Effector CD8-positive, alpha-beta T cell (primary cell): Measurements from ENCODE around the gene MAP1LC3C.
A peak's percentile ranks its signal among the peaks of the same experiment; 100 is the strongest.

Experiments used
- DNase-seq: peaks from one replicate; lab custom pipeline; 2025; lab: John Stamatoyannopoulos, UW
- total RNA-seq, 4 experiments: gene quantifications; one replicate each; lab custom pipeline; 2026; lab: John Stamatoyannopoulos, UW

The MAP1LC3C gene
- total RNA-seq, result 0 reads per million in 4 experiments

DNA sequence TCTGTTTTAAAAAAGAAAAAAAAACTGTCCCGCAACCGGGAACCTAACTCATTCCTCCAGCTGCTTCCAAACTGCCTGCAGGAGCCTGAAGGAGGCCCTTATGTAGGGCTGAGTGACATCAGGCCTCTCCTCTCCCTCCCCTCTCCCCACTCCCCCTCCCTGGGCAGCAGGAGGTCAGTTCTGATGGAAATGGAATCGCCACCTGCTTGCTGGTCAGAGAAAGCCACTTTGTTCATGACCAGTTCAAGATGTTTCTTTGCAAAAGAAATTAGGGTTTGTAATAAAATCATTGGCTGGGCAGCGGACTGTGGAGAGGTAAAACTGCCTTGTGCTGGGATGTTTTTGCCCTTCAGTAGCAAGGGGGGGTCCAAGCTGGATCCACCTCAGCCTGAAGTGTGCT, at the start of gene MAP1LC3C:
Gene MAP1LC3C (minus strand): TSS at position 73 of the 400 bp plus-strand sequence. CDS start 90 bp downstream, outside the sequence.
- DNase-seq, result no peak

DNA sequence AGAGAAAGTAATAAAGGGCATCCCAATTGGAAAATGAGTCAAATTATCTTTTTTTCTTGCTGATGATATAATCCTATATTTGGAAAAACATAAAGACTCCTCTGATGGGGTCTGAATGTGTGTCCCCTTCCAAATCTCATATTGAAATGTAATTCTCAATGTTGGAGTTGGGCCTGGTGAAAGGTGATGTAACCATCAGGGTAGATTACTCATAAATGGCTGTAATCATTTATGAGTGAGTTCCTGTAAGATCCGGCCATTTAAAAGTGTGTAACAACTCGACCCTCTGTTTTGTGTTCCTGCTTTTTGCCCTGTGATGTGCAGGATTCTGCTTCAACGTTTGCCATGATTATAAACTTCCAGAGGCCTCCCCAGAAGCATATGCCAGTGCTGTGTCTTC, 44.3 kb upstream of the MAP1LC3C start:
- DNase-seq, result no peak

DNA sequence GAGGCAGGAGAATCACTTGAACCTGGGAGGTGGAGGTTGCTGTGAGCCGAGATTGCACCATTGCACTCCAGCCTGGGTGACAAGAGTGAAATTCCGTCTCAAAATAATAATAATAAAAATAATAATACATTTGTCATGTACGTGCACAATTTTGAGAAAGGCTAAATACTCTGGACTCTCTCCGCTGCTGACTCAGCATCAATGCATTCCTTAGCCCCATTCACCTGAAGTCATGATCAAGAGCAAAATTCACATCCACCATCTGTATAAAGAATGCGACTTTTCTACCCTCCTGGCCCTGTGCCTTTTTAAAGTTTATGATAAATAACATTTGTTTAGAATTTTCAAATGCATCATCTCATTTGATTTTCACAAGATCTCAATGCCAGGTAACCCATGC, 35.5 kb upstream of the MAP1LC3C start:
- no peak for DNase-seq

DNA sequence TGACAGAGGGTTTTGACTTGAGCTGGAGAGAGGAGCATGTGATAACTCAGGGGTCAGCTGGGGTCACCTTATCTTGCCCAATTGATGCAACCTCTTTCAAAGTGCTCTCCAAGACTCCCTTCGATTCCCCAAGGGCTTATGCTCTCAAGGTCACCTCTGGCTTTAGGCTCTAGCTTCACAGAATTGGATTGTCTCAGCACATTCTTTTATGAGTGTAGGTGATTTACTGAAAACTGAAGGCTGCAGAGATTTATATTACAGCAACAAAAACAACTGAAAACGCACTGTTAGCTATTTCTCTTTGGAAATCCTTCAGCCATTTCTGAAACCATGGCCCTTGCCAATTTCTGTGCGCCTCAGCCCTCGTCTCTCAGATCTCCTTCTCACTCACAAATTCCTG, 34.5 kb upstream of the MAP1LC3C start:
- DNase-seq, result no peak

DNA sequence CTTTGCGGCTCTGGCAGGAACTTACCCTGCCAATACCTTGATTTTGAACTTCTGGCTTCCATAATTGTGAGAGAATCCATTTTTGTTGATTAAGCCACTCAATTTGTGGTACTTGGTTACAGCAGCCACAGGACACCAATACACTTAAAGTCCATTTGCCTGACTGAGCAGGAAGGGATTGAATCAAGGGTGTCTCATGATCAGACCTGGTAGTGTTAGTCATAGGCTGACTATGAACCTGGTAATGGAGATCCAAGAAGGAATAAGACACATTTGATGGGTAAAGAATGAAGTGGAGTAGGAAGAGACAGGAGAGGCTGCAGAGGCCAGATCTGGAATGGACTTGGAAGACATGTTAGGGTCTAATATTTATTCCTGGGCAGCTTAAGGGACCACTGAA, 31.2 kb upstream of the MAP1LC3C start:
- no peak for DNase-seq

DNA sequence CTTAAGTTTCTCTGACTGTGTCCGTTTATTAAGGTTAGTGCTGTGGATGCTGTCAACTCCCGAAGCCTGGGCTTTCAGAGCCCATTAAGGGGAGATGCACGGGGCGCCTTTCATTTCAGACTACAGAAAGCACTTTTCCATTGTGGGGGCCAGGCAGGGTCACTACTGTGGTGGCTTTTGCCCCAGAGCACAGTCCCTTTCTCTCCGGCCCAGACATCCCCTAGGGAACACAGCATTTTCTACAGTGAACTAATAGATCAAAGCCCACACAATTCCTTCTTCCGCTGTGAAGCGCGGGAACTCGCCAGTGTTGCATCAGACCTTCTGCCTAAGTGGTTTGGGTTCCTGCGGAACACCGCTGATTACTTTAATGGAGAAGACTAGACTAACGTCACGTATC, 26.8 kb upstream of the MAP1LC3C start:
- DNase-seq, result no peak

DNA sequence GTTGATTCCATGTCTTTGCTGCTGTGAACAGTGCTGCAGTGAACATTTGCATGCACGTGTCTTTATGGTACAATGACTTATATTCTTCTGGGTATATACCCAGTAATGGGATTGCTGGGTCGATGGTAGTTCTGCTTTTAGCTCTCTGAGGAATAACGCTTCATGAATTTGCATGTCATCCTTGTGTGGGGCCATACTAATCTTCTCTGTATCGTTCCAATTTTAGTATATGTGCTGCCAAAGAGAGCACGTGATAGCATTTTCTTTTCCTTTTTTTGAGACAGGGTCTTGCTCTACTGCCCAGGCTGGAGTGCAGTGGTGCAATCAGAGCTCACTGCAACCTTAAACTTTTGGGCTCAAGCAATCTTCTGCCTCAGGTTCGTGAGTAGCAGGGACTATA, 24.9 kb upstream of the MAP1LC3C start:
- DNase-seq, result no peak

DNA sequence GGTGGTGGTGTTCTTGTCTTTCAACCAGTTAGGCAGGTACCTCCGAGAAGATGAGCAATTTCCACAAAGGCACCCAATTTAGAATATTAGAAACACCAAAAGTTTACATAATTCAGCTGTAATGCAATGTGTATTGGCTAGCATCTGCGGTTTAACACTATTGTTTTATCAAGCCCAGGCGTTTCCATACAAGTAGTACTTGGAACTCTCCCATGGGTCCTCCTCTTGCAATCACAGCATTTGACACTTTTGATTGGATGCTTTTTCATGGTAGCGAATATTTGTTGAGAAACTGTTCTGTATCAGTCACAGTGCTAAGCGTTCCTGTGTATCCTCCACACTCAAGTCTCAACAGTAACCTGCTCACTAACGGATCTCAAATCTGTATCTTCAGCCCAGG, 20.1 kb upstream of the MAP1LC3C start:
- no peak for DNase-seq

DNA sequence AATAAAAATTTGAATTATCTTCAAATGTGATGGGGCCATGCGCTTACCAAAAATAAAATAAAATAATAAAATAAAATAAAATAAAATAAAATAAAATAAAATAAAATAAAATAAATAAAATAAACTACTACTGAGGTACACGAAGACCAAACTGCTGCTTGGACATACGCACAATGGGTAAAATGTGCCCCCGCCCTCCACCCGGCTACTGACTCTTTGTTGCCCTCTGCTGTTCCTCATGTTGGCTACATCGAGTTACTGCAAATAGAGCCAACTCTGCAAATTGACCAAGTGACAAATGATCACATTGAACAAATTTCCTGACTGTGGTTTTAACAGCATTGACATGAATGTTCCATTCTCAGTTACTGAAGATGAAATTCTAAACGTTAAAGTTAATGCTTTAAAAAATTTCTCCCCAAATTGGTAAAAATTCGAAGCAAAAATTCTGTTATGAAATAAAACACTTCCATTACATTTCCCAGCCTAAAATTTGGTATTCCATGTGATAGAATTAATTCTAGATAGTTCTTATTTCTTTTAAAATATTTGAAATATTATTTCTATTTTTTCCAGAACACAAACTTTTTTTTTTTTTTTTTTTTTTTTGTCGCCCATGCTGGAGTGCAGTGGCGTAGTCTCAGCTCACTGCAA, 18.8 kb upstream of the MAP1LC3C start:
- DNase-seq, result peak; percentile 4

DNA sequence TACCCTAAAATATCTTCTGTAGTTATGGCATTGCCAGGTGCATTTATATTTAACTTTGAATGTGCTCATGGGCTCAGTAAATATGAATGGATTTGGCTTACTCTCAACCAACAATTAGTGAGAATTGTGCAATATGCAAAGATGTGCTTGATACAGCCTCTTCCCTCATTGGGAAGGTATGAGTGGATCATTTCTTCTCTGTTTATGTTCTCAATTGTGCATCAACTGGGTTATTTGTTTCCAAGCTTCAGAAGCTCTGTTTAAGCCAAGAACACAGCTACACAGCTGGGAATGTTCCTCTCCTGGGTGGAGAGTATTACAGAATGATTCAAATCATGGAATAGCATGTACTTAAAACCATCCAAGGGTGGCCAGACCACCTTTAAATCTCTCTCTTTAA, 17.6 kb upstream of the MAP1LC3C start:
- DNase-seq, result no peak

DNA sequence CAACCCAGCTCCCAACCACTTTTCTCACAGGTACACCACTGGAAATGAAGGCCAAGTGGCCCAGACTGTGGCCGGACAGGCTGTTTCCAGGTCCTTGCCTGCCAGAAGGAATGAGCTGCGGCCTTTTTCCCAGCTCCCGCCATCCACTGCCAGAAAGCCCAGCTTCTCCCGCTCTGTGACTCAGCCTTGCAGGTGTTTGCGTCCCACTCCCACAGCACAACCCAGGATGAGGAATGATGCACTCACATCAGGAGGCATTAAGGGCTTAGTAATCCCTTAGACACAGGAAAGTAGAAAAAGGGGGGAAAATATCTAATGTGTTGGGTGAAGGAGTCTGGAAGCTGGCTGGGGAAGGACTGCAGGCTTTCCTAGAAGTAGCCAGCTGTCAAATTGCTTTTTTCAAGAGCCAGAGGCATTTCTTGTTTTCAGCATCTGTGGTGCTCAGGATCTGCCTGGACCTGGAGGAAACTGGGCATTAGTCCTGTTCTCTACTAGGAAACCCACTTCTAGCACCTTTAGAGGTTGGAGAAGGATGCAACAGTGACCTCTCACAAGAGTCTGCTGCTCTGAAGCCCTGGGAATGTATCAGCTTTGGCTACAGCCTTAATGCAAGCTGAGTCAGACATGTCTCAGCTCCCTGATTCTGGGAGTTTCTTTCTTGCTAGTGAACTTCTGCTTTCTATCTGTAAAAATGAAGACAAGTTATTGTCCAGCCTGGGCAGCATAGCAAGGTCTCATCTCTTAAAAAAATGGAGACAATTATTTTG, 13.2 kb upstream of the MAP1LC3C start:
- DNase-seq, result no peak

DNA sequence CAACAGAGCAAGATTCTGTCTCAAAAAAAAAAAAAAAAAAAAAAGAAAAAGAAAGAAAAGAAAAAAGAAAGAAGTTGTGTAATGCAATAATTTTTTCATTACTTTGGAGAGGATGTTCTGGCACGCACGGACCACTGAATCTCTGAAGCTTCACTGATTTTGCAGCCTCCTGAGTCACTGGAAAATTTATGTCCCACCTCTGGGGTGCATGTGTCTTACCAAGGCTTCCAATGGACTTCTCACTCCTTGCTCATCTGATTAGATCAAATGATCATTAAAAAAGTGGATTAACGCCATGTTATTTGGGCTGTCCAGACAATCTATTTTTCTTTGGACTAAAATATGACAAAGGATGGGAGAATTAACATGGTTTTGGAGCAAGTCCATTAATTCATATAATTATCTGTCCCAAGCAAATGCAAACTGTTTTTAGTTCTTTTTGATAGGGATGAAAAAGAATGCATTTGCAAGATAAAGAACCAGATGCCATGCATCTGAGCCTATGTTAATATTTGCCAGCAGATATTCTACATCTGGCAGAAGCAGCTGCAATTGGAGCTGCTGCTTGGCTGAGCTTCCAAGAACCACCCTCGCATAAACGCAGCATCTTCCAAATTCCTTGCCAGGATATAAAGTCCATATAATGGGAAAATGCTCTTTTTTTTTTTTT, 10.1 kb upstream of the MAP1LC3C start:
- DNase-seq, result no peak

DNA sequence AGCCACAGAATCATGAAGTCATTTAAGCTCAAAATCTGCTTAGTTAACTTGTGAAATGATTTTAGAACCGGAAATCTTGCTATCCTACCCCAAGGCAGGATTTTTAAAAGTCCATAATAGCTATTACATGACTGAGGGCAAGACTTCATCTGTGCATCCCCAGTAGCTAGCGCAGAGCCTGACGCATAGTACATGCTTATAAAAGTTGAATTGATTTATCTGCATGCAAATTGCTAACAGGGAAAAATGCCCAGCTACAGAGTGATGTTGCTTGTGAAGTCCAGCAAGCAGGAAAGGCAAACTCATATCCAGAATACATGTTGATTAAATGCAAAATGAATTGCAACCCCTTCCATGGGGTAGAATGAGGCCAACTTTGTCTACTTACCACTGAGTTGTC, 8.1 kb upstream of the MAP1LC3C start:
- no peak for DNase-seq

DNA sequence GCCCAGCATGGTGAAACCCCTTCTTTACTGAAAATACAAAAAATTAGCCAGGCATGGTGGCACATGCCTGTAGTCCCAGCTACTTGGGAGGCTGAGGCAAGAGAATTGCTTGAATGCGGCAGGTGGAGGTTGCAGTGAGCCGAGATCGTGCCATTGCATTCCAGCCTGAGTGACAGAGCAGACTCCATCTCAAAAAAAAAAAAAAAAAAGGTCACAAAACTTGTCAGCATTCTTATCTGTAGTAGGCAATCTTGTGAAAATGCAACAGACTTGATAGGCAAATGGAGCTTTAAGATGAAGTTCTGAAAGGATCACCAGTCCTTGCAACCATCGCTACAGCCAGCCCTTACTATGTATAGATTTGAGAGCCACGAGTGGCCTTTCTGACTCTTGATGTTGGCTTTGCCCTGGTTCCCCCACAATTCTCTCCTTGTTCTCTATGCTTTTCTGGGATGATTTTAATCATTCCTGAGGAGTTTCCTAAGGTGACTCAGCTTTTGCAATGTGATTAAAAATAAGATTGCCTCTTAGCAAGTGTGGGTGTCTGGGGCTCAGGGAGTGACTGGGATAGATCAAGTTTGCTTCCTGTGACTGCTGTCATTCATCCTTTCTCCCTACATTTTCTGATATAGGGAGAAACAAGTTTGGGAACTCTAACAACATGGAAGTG, 7.1 kb upstream of the MAP1LC3C start:
- no peak for DNase-seq

DNA sequence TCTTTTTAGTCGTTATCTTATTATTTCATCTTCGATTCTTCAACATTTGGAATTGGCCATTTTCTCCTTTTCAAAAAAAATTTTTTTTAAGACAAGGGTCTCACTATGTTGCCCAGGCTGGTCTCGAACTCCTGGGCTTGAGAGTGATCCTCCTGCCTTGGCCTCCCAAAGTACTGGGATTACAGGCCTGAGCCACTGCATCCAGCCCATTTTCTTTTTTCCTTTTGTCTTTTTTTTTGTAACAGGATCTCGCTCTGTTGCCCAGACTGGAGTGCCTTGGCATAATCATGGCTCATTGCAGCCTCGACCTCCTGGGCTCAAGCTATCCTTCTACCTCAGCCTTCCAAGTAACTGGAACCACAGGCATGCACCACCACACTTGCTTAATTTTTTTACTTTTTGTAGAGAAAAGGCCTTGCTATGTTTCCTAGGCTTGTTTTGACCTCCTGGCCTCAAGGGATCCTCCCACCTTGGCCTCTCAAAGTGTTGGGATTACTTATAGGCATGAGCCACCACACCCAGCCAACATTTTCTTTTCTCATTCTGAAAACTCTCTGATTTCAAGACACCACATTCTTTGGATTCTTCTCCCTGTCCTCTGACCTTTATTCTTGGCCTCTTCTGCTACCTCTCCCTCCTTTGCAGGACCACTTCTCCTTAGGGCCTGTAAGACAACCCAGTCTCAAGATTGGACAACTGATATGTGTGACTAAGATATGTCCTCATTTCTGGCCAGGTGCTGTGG, 6.0 kb upstream of the MAP1LC3C start:
- no peak for DNase-seq

DNA sequence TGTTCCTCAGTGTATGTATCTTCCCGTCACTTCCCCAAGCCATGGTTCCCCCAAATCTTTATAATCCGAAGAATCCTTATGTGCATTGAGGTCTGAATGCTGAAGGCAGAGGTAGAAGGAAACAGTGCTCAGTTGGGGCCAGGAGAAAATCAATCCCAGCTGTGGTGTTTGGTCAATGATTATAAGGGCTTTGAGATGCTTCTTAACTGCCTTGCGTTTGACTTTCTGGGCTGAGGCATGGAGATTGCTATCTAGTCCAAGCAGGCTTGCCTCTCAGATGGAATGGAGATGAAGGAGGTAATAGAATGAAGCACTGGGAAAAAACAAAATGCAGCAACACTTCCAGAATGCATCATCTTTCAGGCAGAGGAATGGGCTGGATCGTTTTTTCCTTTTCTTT, 3.6 kb upstream of the MAP1LC3C start:
- no peak for DNase-seq

DNA sequence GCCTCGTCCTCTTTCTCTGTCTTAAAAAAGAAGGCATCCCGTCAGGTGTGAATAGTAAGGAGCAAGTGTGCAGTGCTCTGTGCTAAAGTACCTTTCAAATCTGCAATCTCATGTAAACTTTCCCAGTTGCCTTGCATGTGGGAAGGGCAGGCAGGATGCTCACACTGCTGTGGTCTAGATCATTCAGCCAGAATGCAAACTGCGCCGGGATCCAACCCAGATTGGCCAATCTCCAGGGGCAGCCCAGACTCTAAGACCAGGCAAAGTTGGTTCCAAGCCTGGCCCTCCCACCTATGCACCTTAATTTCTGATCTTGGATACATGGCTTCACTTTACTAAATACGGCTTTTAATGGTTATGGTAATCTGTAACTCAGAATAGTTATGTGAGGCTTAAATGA, 3.2 kb upstream of the MAP1LC3C start:
- no peak for DNase-seq

DNA sequence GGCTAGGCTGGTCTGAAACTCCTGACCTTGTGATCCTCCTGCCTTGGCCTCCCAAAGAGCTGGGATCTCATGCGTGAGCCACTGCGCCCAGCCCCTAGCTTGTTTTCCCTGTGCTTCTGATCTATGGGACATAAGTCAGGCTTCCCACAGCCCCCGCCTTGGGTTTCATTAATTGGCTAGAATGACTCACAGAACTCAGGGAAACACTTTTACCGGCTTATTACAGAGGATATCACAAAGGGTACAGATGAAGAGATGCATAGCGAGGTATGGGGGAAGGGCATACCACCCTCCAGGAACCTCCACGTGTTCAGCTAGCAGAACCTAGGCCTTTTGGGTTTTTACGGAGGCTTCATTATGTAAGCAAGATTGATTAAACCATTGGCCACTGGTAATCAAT, 1.5 kb upstream of the MAP1LC3C start:
- no peak for DNase-seq

DNA sequence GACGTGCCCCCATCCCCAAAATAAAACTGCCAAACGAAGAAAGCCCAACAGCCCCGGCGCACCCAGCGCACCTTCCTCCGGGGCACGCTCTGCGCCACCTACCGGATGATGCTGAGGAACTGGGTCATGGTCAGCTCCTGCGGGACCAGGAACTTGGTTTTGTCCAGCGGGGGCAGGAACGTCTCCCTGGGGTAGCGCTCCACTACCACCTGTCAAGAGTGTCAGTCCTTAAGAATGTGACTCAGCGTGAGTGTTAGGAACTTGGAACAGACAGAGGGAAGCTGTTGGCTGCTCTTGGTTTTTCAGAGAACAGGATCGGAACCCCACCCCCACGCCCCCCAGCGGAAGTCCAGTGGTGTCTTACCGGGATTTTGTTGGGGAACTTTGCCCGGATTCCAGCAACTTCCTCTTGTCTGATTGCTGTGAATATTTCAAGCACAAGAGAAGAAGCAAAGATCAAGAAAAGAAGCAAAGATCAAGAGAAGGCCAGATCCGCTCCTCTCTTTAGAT, 431 bp downstream of the MAP1LC3C start:
- peak; percentile 15 for DNase-seq

DNA sequence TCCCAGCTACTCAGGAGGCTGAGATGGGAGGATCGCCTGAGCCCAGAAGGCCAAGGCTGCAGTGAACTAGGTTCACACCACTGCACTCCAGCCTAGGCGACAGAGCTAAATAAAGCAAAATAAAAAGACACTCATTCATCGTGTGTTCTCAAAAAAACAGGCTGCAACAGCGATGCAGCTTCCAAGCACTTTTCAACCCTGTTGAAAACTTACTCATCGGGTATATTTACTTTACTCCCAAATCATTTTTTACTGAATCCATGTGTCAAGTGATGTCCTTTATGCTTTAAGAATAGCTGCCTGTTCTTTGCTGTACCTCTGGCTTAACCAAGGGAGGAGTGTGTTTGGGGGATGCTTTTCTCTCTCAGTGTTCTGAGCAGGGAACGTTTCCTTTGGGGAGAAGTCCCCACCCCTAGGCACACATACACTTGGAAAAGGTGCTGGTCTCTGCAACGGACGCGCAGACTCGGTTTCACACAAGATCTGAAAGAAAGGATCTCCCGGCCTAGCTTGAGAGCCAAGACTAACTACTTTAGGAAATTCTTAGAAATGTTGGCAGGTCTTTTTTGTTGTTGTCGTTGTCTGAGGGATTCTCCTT, 1.4 kb downstream of the MAP1LC3C start:
- DNase-seq, result no peak

DNA sequence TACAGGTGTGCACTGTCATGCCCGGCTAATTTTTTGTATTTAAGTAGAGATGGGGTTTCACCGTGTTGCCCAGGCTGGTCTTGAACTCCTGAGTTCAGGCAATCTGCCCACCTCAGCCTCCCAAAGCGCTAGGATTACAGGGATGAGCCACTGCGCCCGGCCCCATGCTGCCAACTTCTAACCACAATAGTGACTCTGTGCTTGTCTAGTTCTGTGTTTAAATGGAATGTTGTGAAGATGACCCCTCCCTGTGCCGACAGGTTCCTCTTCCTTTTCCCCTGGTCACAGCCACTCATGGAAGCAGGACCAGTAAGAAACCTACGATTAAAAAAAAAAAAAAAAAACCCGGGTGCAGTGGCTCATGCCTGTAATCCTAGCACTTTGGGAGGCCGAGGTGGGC, 4.7 kb downstream of the MAP1LC3C start:
- DNase-seq, result no peak
